NCI-H1105 (cell line): ENCODE measurements around the gene ADAMTS13.
"Not testable (repeated sequence)": the region's sequence is repeated elsewhere in the genome, so short reads cannot be mapped to it uniquely, and the experiment has no call there.

Source experiments
- DNase-seq: peaks from one replicate; lab custom pipeline; 2025; lab: John Stamatoyannopoulos, UW

ADAMTS13 gene

GRCh38 chr9:133425049-133425632, 3.0 kb downstream of the ADAMTS13 start:
- no peak for DNase-seq

GRCh38 chr9:133426011-133426410, 3.8 kb downstream of the ADAMTS13 start:
- DNase-seq: no peak

- DNase-seq: no peak
Measured at GRCh38 chr9:133427658-133428348, 5.6 kb downstream of the ADAMTS13 start.

GRCh38 chr9:133428617-133429101, 6.5 kb downstream of the ADAMTS13 start:
- no peak for DNase-seq

- no peak for DNase-seq
Measured at GRCh38 chr9:133429214-133429613, 7.0 kb downstream of the ADAMTS13 start.

GRCh38 chr9:133429641-133430161, 7.5 kb downstream of the ADAMTS13 start:
- DNase-seq: no peak

GRCh38 chr9:133430244-133430643, 8.1 kb downstream of the ADAMTS13 start:
- DNase-seq: no peak

- DNase-seq: no peak
Measured at GRCh38 chr9:133433351-133433843, 11.2 kb downstream of the ADAMTS13 start.

- DNase-seq: no peak
Measured at GRCh38 chr9:133436681-133437080, 14.5 kb downstream of the ADAMTS13 start.

- no peak for DNase-seq
Measured at GRCh38 chr9:133437753-133438531, 15.8 kb downstream of the ADAMTS13 start.

GRCh38 chr9:133439337-133439736, 17.2 kb downstream of the ADAMTS13 start:
- DNase-seq: no peak

GRCh38 chr9:133440874-133441273, 18.7 kb downstream of the ADAMTS13 start:
- no peak for DNase-seq

- DNase-seq: no peak
Measured at GRCh38 chr9:133441571-133441970, 19.4 kb downstream of the ADAMTS13 start.

- no peak for DNase-seq
Measured at GRCh38 chr9:133443248-133443647, 21.1 kb downstream of the ADAMTS13 start.

GRCh38 chr9:133443982-133444381, 21.8 kb downstream of the ADAMTS13 start:
- no peak for DNase-seq

- DNase-seq: no peak
Measured at GRCh38 chr9:133445293-133445969, 23.3 kb downstream of the ADAMTS13 start.

- no peak for DNase-seq
Measured at GRCh38 chr9:133448487-133448972, 26.4 kb downstream of the ADAMTS13 start.

GRCh38 chr9:133449760-133450159, 27.6 kb downstream of the ADAMTS13 start:
- DNase-seq: no peak

GRCh38 chr9:133451865-133452264, 29.7 kb downstream of the ADAMTS13 start:
- not testable (repeated sequence) for DNase-seq

- DNase-seq: no peak
Measured at GRCh38 chr9:133452562-133452961, 30.4 kb downstream of the ADAMTS13 start.

GRCh38 chr9:133453651-133454050, 31.5 kb downstream of the ADAMTS13 start:
- DNase-seq: no peak

- no peak for DNase-seq
Measured at GRCh38 chr9:133454325-133454724, 32.2 kb downstream of the ADAMTS13 start.
